IMR-90 (cell line): ENCODE data around the gene CCDC88C. TPM values are rescaled to one million over a fixed set of nuclear protein-coding genes. Genes with fewer than 3 reads are reported as not detected.

Source experiments
- ATAC-seq: fragments of 200-7000 bp; cut with Tn5 transposase; 2 replicates; pipeline ENCODE4 v1.9.1; 2020; ENCODE audit warnings: low read depth, mild to moderate bottlenecking, moderate library complexity
- BruUV-seq: library from RNA; stranded (reverse); fragments of 400-500 nt; replicated peaks from 2 replicates; lab custom pipeline; 2021; lab: Mats Ljungman, UMichigan
- CTCF ChIA-PET: fragments of 300-600 bp; formaldehyde crosslinking; extraction: SDS; loops from one replicate; lab custom pipeline; 2021; ENCODE audit warnings: antibody characterized with exemption; lab: Yijun Ruan, JAX
- POLR2A ChIA-PET: fragments of 300-600 bp; sonication (Branson Sonifier 250); formaldehyde crosslinking; loops from one replicate; lab custom pipeline; 2022; ENCODE audit warnings: antibody characterized with exemption; ENCODE audit not compliant: unreplicated experiment; lab: Charles Lee
- DNase-seq: peaks from one replicate; pipeline ENCODE4 v3.0.0; 2013
- H2AFZ ChIP-seq: replicated peaks from 2 replicates; pipeline ENCODE3; 2013; ENCODE audit warnings: low read length, mild to moderate bottlenecking; ENCODE audit not compliant: poor library complexity
- H2AK5ac ChIP-seq: 2 replicates; pipeline ENCODE4 v1.6.1; 2013; ENCODE audit warnings: low read depth, low read length, inconsistent platforms
- H2AK9ac ChIP-seq: replicated peaks from 2 replicates; pipeline ENCODE3; 2013; ENCODE audit warnings: mild to moderate bottlenecking, low read depth, low read length, moderate library complexity; ENCODE audit not compliant: poor library complexity
- H2BK120ac ChIP-seq: 2 replicates; pipeline ENCODE4 v1.6.1; 2013; ENCODE audit warnings: low read depth, low read length, inconsistent platforms
- H2BK15ac ChIP-seq: 3 replicates; pipeline ENCODE4 v1.6.1; 2013; ENCODE audit warnings: low read depth, low read length, inconsistent platforms
- H2BK20ac ChIP-seq: 2 replicates; pipeline ENCODE4 v1.6.1; 2013; ENCODE audit warnings: low read depth, mild to moderate bottlenecking, inconsistent platforms, low read length, moderate library complexity
- H2BK5ac ChIP-seq: 2 replicates; pipeline ENCODE4 v1.6.1; 2013; ENCODE audit warnings: mild to moderate bottlenecking, low read depth, low read length, inconsistent platforms; ENCODE audit not compliant: poor library complexity, severe bottlenecking
- H3K14ac ChIP-seq: replicated peaks from 2 replicates; pipeline ENCODE4 v1.6.1; 2013; ENCODE audit warnings: low read depth, low read length, inconsistent platforms
- H3K18ac ChIP-seq: 2 replicates; pipeline ENCODE4 v1.6.1; 2013; ENCODE audit warnings: low read depth, low read length, control low read depth
- H3K23ac ChIP-seq: 2 replicates; pipeline ENCODE4 v1.6.1; 2013; ENCODE audit warnings: low read depth, low read length, inconsistent platforms
- H3K27ac ChIP-seq: 2 replicates; pipeline ENCODE4 v1.5.1; 2013; ENCODE audit warnings: mild to moderate bottlenecking, control low read depth, low read length; ENCODE audit not compliant: insufficient read depth
- H3K27me3 ChIP-seq: 2 replicates; pipeline ENCODE4 v1.6.1; 2013; ENCODE audit warnings: low read length; ENCODE audit not compliant: control insufficient read depth, insufficient read depth
- H3K36me3 ChIP-seq: 2 replicates; pipeline ENCODE4 v1.6.1; 2013; ENCODE audit warnings: low read length, mixed read lengths; ENCODE audit not compliant: control insufficient read depth, insufficient read depth
- H3K4ac ChIP-seq: 2 replicates; pipeline ENCODE4 v1.6.1; 2013; ENCODE audit warnings: low read depth, low read length, inconsistent platforms
- H3K4me1 ChIP-seq: 2 replicates; pipeline ENCODE4 v1.6.1; 2013; ENCODE audit warnings: low read length, mixed read lengths; ENCODE audit not compliant: control insufficient read depth, insufficient read depth
- H3K4me2 ChIP-seq: 2 replicates; pipeline ENCODE4 v1.6.1; 2013; ENCODE audit warnings: low read depth, mild to moderate bottlenecking, control low read depth, low read length, moderate library complexity
- H3K4me3 ChIP-seq: 2 replicates; pipeline ENCODE4 v1.5.1; 2013; ENCODE audit warnings: low read depth, mild to moderate bottlenecking, control low read depth, low read length, moderate library complexity; ENCODE audit not compliant: insufficient read depth
- H3K56ac ChIP-seq: 2 replicates; pipeline ENCODE4 v1.6.1; 2013; ENCODE audit warnings: low read length, inconsistent platforms; ENCODE audit not compliant: insufficient read depth; ENCODE audit errors: extremely low read depth
- H3K79me1 ChIP-seq, 2 experiments: 2 replicates each; pipeline ENCODE4 v1.6.1; 2013; ENCODE audit warnings: low read length in 2 of 2, inconsistent platforms in 1 of 2, low read depth in 1 of 2
- H3K9ac ChIP-seq: 2 replicates; pipeline ENCODE4 v1.6.1; 2013; ENCODE audit warnings: low read depth, low read length, control low read depth
- H3K9me1 ChIP-seq: 2 replicates; pipeline ENCODE4 v1.6.1; 2013; ENCODE audit warnings: low read length, inconsistent platforms; ENCODE audit not compliant: insufficient read depth
- H3K9me3 ChIP-seq: 2 replicates; pipeline ENCODE4 v1.6.1; 2013; ENCODE audit warnings: low read length; ENCODE audit not compliant: control insufficient read depth, insufficient read depth
- H4K20me1 ChIP-seq: 2 replicates; pipeline ENCODE4 v1.6.1; 2013; ENCODE audit warnings: low read length, inconsistent platforms; ENCODE audit not compliant: insufficient read depth
- H4K5ac ChIP-seq: 2 replicates; pipeline ENCODE4 v1.6.1; 2013; ENCODE audit warnings: mild to moderate bottlenecking, low read depth, low read length, control low read depth
- H4K8ac ChIP-seq, 2 experiments: 2 replicates each; pipeline ENCODE4 v1.6.1; 2013; ENCODE audit warnings: low read depth in 2 of 2, low read length in 2 of 2, control low read depth in 1 of 2, inconsistent platforms in 1 of 2
- H4K91ac ChIP-seq: 2 replicates; pipeline ENCODE4 v1.6.1; 2013; ENCODE audit warnings: low read depth, low read length, inconsistent platforms; ENCODE audit not compliant: insufficient read depth
- BHLHE40 ChIP-seq: fragments of 150-350 bp; IDR thresholded peaks from 2 replicates; pipeline ENCODE4 v1.6.1; 2016; ENCODE audit warnings: mild to moderate bottlenecking, low read depth, low read length
- CEBPB ChIP-seq: IDR thresholded peaks from 2 replicates; pipeline ENCODE4 v1.6.1; 2012; ENCODE audit warnings: low read depth, low read length, improper control_type of control experiment
- CTCF ChIP-seq: conservative IDR thresholded peaks from 2 replicates; pipeline ENCODE4 v1.5.1; 2012; ENCODE audit warnings: mild to moderate bottlenecking, low read depth, low read length, improper control_type of control experiment
- FOS ChIP-seq: fragments of 150-350 bp; IDR thresholded peaks from 2 replicates; pipeline ENCODE4 v1.6.1; 2016; ENCODE audit warnings: low read depth, low read length
- MAFK ChIP-seq: IDR thresholded peaks from 2 replicates; pipeline ENCODE4 v1.6.1; 2012; ENCODE audit warnings: low read depth, low read length, improper control_type of control experiment
- MAZ ChIP-seq: IDR thresholded peaks from 2 replicates; pipeline ENCODE4 v1.6.1; 2012; ENCODE audit warnings: low read depth, mild to moderate bottlenecking, low read length, improper control_type of control experiment, moderate library complexity, borderline replicate concordance
- MXI1 ChIP-seq: IDR thresholded peaks from 2 replicates; pipeline ENCODE4 v1.6.1; 2012; ENCODE audit warnings: low read depth, mild to moderate bottlenecking, low read length, moderate library complexity, borderline replicate concordance
- NFE2L2 ChIP-seq: fragments of 150-350 bp; IDR thresholded peaks from 2 replicates; pipeline ENCODE4 v1.6.1; 2016; ENCODE audit warnings: low read depth, mild to moderate bottlenecking, low read length
- RAD21 ChIP-seq: IDR thresholded peaks from 2 replicates; pipeline ENCODE4 v1.6.1; 2012; ENCODE audit warnings: low read length, improper control_type of control experiment
- RFX5 ChIP-seq: IDR thresholded peaks from 2 replicates; pipeline ENCODE4 v1.8.0; 2012; ENCODE audit warnings: low read depth, mild to moderate bottlenecking, low read length, moderate library complexity
- USF2 ChIP-seq: fragments of 150-350 bp; IDR thresholded peaks from 2 replicates; pipeline ENCODE4 v1.6.1; 2017; ENCODE audit warnings: mild to moderate bottlenecking, antibody characterized with exemption, low read length, low read depth
- WGBS, 2 experiments: methylation state at CpG; one replicate each; pipeline versions ENCODE4 v1.1.5 to v1.1.7; 2013; ENCODE audit warnings: missing lambda C conversion rate in 2 of 2; ENCODE audit not compliant: insufficient read length in 1 of 2; ENCODE audit errors: extremely low coverage in 2 of 2; 5-methylcytosine and 5-hydroxymethylcytosine counted together
- dilution Hi-C: fragments of 300-500 bp; cut with HindIII; formaldehyde crosslinking; loops from one replicate; pipeline ENCODE4 v1.14.3; 2018; ENCODE audit warnings: low sequenced_read_pairs; ENCODE audit not compliant: unreplicated experiment
- in situ Hi-C: fragments of 300-500 bp; cut with MboI; formaldehyde crosslinking; loops from 3 replicates; pipeline ENCODE4 v1.14.3; 2019; ENCODE audit warnings: low sequenced_read_pairs, inconsistent platforms, mixed read lengths
- intact Hi-C: fragments of 100-400 bp; cut with micrococcal nuclease; formaldehyde crosslinking; loops from 2 replicates; pipeline ENCODE4 v1.10.0; 2022
- polyA plus RNA-seq, 3 experiments: library from polyadenylated mRNA; depleted of rRNA; stranded (reverse); fragments of >200 nt; gene quantifications; 2 replicates each; pipeline ENCODE4 v1.2.3, GENCODE V29; 2012; ENCODE audit warnings: low replicate concordance in 1 of 3
- total RNA-seq: library from RNA; depleted of rRNA; stranded (reverse); fragments of >200 nt; gene quantifications from 2 replicates; pipeline ENCODE4 v1.2.3, GENCODE V29; 2012

CCDC88C gene
- total and polyA plus RNA-seq, 2 of the 4 experiments (the other 2 are of a cell fraction), result 0.17 to 0.18 TPM

GRCh38 chr14:91415794-91416743 is 1.6 kb downstream of the CCDC88C start (continued):
- TF ChIP-seq CTCF (no peak), BHLHE40 (no peak)

- H3K23ac ChIP-seq, result no peak overlapping the region
- no TSS peak for BruUV-seq
- H3K9me1 ChIP-seq, result no peaks in the 10 kb centered on the region
- no peak overlapping the region for H3K4me3 ChIP-seq
- WGBS, 2 experiments, result 69% methylated on average over 3 of the region's 3 CpGs; no CpG with 5 or more reads in 1 of the 2 experiments
- H3K79me1 ChIP-seq, result no peaks in the 10 kb centered on the region
- H3K27me3 ChIP-seq, result peaks cover 46% of the 10 kb centered on the region
- no peaks in the 10 kb centered on the region for H3K36me3 ChIP-seq
- H4K91ac ChIP-seq, result no peak overlapping the region
- H3K4me2 ChIP-seq, result no peak overlapping the region
- no peak overlapping the region for H3K56ac ChIP-seq
- H3K27ac ChIP-seq, result no peak overlapping the region
- ATAC-seq (no peak), DNase-seq (no peak)
- H4K8ac ChIP-seq, result no peak overlapping the region
- intact Hi-C loops (no loop called here), in situ Hi-C loops (no loop called here), dilution Hi-C loops (no loop called here)
- H3K9ac ChIP-seq, result no peak overlapping the region
- POLR2A ChIA-PET, result no interaction called here
- CTCF ChIA-PET, result interaction anchor here (1.4 kb wide), 1 partner anchor 9 kb away, joined by 4 read pairs; no protein-coding TSS in a partner anchor
- no peak overlapping the region for H2BK20ac ChIP-seq
- no peak overlapping the region for H4K5ac ChIP-seq
- no peak overlapping the region for H2AK5ac ChIP-seq
- no peak overlapping the region for H3K14ac ChIP-seq
- no peak for TF ChIP-seq USF2
- TF ChIP-seq RAD21, result no peak
- TF ChIP-seq MAFK, result no peak
- TF ChIP-seq MAZ, result no peak
- no peak for TF ChIP-seq NFE2L2
- TF ChIP-seq RFX5, result no peak
- TF ChIP-seq FOS, result no peak
- TF ChIP-seq MXI1, result no peak
- no peak for TF ChIP-seq CEBPB
- H2AFZ ChIP-seq, result no peak overlapping the region
- H2BK15ac ChIP-seq, result no peak overlapping the region
- no peak overlapping the region for H2AK9ac ChIP-seq
- H3K9me3 ChIP-seq, result no peaks in the 10 kb centered on the region
- H3K4me1 ChIP-seq, result no peaks in the 10 kb centered on the region
- H3K4ac ChIP-seq, result no peak overlapping the region
- H4K20me1 ChIP-seq, result no peaks in the 10 kb centered on the region
- H2BK120ac ChIP-seq, result no peak overlapping the region
- no peak overlapping the region for H3K18ac ChIP-seq
- H2BK5ac ChIP-seq, result no peak overlapping the region
These were observed 3.2 kb downstream of the CCDC88C start for GRCh38 chr14:91414475-91414833.
